K562 treated with DMSO at 1 percent for 12 hours (cell line): ENCODE results near the gene SHMT2. TPM values are rescaled to one million over a fixed set of nuclear protein-coding genes. Genes with fewer than 3 reads are reported as not detected.

Experiments
- total RNA-seq: library from RNA; unstranded; fragments of 300-600 nt; gene quantifications from 2 replicates; pipeline ENCODE4 v1.2.3, GENCODE V29; 2022; ENCODE audit not compliant: insufficient read depth

Gene SHMT2
- 394 and 460 TPM in 2 replicates for total RNA-seq

GRCh38 chr12:57229634-57230380 is at the start of gene SHMT2:
Gene SHMT2 (plus strand): TSS chr12:57229711. CDS start chr12:57229779, 68 bp downstream.

GRCh38 chr12:57216014-57216911 is 13.2 kb upstream of the SHMT2 start, which contains the start of gene NXPH4:
Gene NXPH4 (plus strand): TSS chr12:57216794. CDS start chr12:57216970, 176 bp downstream.

GRCh38 chr12:57250956-57251355 is 21.4 kb downstream of the SHMT2 start, which contains the start of gene STAC3:
Gene STAC3 (minus strand): TSS chr12:57251187. CDS start chr12:57249636, 1,551 bp downstream.

Other genes starting within 250 kb of the SHMT2 start
- 2.9 and 13.3 TPM in 2 replicates for gene ZBTB39, start 223.2 kb upstream of the SHMT2 start, total RNA-seq
- not detected in 2 replicates for gene TAC3, start 213.2 kb upstream of the SHMT2 start, total RNA-seq
- gene MYO1A, start 179.6 kb upstream of the SHMT2 start, total RNA-seq: 0.21 TPM in 1 of 2 replicates, not detected in the other
- 9.3 and 40.5 TPM in 2 replicates for gene NEMP1, start 150.9 kb upstream of the SHMT2 start, total RNA-seq
- 28.3 and 31.9 TPM in 2 replicates for gene NAB2, start 140.6 kb upstream of the SHMT2 start, total RNA-seq
- 21.4 and 45.6 TPM in 2 replicates for gene STAT6, start 118.3 kb upstream of the SHMT2 start, total RNA-seq
- gene LRP1, start 101.2 kb upstream of the SHMT2 start, total RNA-seq: 0.64 and 2.9 TPM in 2 replicates
- gene LRP1-AS, start 82.1 kb upstream of the SHMT2 start, total RNA-seq: not detected in 2 replicates
- gene NXPH4, start 12.9 kb upstream of the SHMT2 start, total RNA-seq: 10.6 and 11.7 TPM in 2 replicates
- gene STAC3, start 21.5 kb downstream of the SHMT2 start, total RNA-seq: 5.1 and 9.5 TPM in 2 replicates
- gene R3HDM2, start 201.3 kb downstream of the SHMT2 start, total RNA-seq: 11.4 and 26.3 TPM in 2 replicates
- 0.97 TPM in 1 of 2 replicates, not detected in the other for gene INHBC, start 205.1 kb downstream of the SHMT2 start, total RNA-seq
- gene INHBE, start 225.6 kb downstream of the SHMT2 start, total RNA-seq: 44.7 and 60.8 TPM in 2 replicates
- gene GLI1, start 230.1 kb downstream of the SHMT2 start, total RNA-seq: 0.49 and 3.3 TPM in 2 replicates